Epithelial cell of proximal tubule (primary cell): ENCODE measurements around the gene IPO11. TPM values are rescaled to one million over a fixed set of nuclear protein-coding genes. Genes with fewer than 3 reads are reported as not detected.
A peak's percentile ranks its signal among the peaks of the same experiment; 100 is the strongest.

ENCODE experiments used
- DNase-seq: peaks from one replicate; pipeline ENCODE4 v3.0.0-alpha.2; 2011; ENCODE audit warnings: low read depth
- H3K4me3 ChIP-seq: 2 replicates; pipeline ENCODE4 v1.5.1; 2011; ENCODE audit warnings: low read depth, mild to moderate bottlenecking, low read length
- CTCF ChIP-seq: conservative IDR thresholded peaks from 2 replicates; pipeline ENCODE4 v1.5.1; 2012; ENCODE audit warnings: low read depth, mild to moderate bottlenecking, low read length
- total RNA-seq: library from RNA; depleted of rRNA; stranded (reverse); fragments of >200 nt; gene quantifications from 2 replicates; pipeline ENCODE4 v1.2.3, GENCODE V29; 2015

The IPO11 gene
- total RNA-seq, 1 donor from 2014 or later = 6.6 TPM

GRCh38 chr5:62475072-62475471, 62.5 kb downstream of the IPO11 start:
- TF ChIP-seq CTCF = no peak
- DNase-seq = peak; percentile 47
- no peak overlapping the region for H3K4me3 ChIP-seq

DNA sequence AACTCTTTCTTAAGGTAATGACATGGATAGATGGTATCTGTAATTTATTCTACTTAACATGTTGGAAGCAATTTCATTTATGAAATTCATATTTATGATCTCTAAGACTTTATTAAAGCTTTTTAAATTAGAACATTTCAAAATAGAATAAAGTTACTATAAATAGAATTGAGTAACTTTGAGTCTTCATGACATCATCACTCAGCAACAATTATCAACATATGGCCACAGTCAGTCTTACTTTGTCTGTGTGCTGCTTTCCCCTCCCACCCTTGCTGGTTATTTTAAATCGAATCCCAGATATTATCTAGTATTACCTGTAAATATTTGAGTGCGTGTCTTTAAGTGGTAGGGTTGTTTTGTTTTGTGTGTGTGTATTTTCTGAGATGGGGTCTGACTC, 65.2 kb downstream of the IPO11 start:
- DNase-seq = no peak
- H3K4me3 ChIP-seq = no peak overlapping the region
- TF ChIP-seq CTCF = no peak

- no peak for DNase-seq
- TF ChIP-seq CTCF = no peak
- H3K4me3 ChIP-seq = no peak overlapping the region
Measured at GRCh38 chr5:62483556-62483955, 71.0 kb downstream of the IPO11 start.

DNA sequence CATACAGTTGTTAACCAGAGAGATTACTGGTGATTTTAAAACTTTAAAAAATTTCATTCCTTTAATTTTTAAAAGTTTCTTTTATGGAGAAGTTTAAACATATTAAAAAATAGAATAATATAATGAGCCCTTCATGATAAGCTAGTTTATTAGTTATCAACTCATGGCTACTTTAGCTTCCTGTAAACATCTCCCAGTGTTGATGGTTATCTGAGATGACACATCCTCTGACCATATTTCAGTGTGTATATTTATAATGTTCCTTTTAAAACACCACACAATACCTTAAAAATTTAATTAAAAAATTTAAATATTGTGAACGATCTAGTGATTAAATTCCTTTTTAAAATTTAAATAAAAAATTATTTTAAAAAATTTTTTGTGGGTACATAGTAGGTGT, 74.1 kb downstream of the IPO11 start:
- TF ChIP-seq CTCF = no peak
- no peak for DNase-seq
- H3K4me3 ChIP-seq = no peak overlapping the region

GRCh38 chr5:62488531-62488930, 76.0 kb downstream of the IPO11 start:
- DNase-seq = no peak

DNA sequence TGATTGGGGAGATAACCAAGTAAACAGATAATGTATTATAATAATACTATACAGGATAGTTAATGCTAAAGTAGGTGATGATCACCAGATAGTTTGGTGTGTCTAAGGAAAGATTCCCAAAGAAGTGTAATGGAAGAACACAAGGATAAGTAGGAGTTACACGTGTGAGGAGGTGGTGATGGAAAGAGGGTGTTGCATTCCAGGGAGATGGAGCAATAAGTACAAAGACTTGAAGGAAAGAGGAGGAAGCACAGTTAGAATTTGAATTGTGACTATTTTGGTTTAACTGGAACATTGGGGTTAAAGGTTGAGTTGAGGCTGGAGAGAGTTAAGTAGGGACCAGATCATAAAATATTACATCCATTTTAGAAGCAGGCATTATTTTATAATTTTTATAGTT, 76.9 kb downstream of the IPO11 start:
- H3K4me3 ChIP-seq = no peak overlapping the region
- no peak for TF ChIP-seq CTCF
- DNase-seq = no peak

More at GRCh38 chr5:62488531-62488930, 76.0 kb downstream of the IPO11 start:
- H3K4me3 ChIP-seq = no peak overlapping the region
- TF ChIP-seq CTCF = no peak

DNA sequence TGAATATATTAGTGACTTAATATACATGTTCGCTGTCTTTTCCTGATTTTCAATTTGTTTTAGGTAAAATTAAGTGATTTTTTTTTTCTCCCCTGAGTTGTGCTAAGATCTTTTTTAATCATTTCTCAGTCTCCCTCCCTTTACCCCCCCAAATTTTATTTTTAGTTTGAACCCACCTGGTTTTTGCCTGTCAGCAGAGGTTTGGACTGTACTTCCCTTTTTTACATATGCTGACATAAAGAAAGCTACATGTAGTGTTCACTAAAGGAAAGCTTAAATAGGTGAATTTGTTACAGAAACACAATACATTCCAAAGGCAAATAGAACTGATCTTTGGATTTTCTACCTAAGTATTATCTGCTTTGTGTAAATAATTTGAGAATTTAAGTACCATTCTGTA, 82.2 kb downstream of the IPO11 start:
- H3K4me3 ChIP-seq = no peak overlapping the region
- no peak for TF ChIP-seq CTCF
- DNase-seq = no peak
